ENCODE measurements around the gene SPO11.

SPO11 gene

GRCh38 chr20:57378107-57378506 lies 48.5 kb downstream of the SPO11 start:
- no peak for DNase-seq

DNA sequence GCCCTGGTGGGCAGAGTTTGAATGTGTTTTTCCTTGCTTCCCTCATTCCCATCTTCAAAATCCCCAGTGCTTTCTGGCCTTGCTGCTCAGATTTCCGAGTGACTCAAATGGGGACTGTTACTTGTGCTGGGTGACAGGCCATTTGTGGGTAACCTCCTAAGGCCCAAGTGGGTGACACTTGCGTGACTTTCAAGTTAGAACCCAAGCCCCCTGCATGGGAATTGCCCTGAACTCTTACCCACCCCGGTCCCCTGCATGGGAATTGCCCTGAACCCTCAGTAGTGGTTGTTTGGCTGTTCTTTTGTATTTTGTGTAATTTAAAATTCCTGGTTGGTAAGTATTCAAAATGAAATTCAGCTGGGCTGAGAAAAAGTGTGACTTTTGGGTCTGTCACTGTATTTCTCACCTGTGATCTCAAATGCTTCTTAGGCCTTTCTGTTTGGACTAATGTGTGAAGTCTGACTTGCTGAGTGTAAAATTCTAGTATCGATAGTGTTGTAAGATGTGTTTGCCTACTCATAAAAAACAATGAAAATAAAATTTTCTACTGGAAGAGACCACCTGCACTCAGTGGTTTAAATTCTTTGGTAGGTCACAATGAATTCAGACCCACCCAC lies 49.2 kb downstream of the SPO11 start:
- no peak for DNase-seq

DNA sequence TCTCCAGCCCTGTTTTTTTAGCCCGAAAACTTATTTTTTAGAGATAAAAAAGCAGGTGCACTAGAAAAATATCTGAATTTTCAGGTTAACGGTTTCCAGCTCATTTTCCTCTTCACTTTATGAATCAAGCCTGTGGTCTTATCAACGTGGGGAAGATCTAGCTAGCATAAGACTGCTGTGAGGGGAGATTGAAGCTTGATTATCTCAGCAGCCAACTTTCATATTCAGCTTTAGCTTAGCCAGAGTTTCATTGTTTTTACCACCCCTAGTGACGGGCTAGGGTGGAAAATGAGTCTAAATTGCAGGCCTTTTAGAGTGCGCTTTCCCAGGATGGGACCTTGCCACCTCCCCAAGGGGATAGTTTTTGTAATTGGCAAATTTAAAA lies 49.7 kb downstream of the SPO11 start:
- DNase-seq, result no peak

GRCh38 chr20:57380081-57380750 lies 50.6 kb downstream of the SPO11 start:
- no peak for DNase-seq

DNA sequence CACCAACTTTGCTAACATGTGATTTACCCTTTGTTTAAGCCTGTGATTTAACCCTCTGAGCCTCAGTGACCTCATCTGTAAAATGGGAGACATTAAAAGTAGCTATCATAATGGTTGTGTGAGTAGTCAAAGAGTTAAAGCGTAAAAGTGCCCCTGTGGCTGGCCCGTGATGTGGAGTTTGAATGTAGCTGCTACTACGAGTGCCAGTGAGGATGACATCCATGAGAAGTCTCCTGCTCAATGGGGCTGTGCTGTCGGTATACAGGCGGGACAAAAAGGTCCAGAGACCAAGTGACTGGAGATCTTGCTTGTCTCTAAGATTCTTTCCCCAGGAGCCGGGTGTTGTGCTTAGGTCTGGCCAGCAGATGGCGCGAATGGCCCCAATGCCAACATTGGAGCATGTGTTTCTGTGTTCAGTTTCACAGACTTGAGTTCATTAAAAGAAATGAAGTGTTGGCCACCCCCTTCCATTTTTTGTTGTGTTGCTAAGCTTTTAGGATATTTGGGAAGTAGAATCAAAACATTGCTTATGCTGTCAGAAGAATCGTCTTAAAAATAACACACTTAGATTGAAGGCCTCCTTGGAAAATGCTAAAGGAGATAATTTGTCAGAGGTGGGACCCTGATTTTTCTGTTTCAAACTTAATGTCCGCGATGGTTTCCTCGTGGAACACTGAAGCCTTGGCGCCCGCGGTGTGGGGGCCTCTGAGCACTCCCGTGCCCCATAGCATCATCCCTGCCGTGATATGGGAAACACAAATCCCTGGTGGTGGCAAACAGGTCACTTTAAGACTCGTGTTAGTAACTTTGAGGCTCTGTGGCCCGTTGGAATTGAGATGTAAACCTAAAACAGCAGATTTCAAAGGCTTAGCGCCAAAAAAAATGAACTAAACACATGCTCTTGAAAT lies 52.2 kb downstream of the SPO11 start:
- peak; percentile 53 for DNase-seq

GRCh38 chr20:57382516-57382915 lies 52.9 kb downstream of the SPO11 start:
- DNase-seq, result no peak

- no peak for DNase-seq
These were observed 54.1 kb downstream of the SPO11 start for GRCh38 chr20:57383447-57384347.

- no peak for DNase-seq
These were observed 54.9 kb downstream of the SPO11 start for GRCh38 chr20:57384486-57384885.

GRCh38 chr20:57384953-57385761 lies 55.6 kb downstream of the SPO11 start:
- no peak for DNase-seq

DNA sequence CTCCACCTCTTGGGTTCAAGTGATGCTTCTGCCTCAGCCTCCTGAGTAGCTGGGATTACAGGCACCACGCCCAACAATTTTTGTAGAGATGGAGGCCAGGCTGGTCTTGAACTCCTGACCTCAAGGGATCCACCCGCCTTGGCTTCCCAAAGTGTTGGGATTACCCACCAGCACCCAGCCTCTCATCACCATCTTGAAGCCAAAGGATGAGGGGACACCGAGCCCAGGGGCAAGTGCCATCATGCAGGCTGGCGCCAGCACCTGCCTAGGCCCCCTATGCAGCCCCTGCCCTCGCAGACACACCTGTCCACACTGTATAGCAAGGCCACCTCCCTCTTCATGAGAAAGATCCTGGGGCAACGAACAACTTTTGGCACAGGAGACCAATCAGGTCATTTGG lies 56.3 kb downstream of the SPO11 start:
- DNase-seq, result no peak

DNA sequence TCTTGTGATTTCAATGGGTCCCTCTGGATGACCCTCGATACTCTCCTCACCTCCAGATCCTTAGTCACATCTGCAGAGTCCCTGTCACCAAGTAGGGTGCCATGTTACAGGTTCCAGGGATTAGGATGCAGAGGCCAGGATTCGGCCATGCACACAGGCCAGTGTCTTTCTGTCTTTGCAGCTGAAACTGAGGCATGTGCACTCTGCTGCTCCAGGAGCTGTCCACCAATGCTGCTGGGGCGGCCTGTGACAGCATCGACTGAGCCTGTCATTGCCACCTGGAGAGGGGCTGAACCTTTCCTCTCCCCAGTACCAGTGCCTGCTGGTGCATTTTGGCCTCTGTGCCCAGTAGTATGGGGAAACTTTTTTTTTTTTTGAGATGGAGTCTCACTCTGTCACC lies 57.2 kb downstream of the SPO11 start:
- no peak for DNase-seq

DNA sequence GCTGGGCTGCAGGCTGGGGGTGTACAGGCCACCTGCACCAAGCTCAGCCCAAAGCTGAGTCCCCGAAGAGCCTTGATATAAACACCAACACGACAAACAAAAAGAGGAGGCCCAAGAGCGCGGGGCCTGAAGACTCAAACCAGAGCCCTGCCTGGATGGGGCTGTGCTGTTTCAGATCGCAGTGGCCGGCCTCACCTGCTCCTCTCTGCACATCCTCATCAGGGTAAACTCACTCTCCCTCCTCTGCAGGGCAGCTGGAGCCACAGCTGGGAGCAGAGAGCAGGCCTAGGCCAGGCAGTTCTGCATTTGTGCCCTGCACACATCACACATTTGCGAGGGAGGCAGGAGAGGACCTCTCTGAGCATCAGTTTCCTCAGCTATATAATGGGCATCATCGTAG lies 57.9 kb downstream of the SPO11 start:
- no peak for DNase-seq

DNA sequence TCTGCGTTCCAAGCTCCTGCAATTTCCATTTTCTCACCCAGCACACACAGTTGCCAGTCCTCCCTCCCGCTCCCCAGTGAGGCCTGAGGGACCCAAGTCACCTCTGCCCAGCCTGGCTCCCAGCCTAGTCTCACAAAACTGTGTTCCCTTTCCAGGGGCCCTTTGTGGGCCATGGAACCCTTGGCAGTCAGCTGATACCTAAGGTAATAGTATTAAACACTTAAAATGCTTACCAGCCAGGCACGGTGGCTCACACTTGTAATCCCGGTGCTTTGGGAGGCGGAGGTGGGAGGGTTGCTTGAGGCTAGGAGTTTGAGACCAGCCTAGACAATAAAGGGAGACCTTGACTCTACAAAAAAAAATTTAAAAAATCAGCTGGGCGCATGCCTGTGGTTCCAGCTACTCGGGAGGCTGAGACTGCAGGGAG lies 58.4 kb downstream of the SPO11 start:
- DNase-seq, result no peak

DNA sequence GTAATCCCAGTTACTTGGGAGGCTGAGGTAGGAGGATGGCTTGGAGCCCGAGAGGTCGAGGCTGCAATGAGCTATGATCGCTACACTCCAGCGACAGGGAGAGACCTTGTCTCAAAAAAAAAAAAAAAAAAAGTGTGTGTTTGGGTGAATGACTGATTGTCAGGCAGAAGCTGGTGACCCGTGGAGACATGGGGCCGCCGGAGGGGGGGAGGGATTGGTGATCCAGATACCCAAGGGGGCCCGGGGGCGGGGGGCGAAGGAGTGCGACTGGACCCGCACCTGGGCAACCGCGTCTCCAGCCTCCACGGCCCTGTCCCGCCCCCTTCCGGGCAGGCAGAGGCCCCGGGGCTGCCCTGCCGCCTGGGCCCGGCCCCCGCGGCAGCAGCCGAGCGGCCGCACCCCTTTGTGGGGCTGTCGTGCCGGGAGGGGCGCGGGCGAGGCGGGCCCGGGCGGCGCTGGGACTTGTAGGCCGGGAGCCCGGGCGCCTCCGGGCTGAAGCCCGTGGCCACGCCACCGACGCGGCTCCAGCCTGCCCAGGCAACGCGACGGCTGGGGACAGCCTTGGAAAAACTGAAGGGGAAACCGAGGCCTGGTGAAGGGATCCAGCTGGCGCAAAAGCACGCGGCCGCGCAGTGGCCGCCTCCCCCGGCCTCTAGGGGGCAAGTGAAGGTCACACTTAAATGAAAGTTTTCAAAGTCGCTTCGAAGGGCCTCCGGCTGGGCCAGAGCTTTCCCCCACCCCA lies 59.5 kb downstream of the SPO11 start:
- DNase-seq, result peak; percentile 66

GRCh38 chr20:57389695-57390603 lies 60.3 kb downstream of the SPO11 start:
- DNase-seq, result no peak

DNA sequence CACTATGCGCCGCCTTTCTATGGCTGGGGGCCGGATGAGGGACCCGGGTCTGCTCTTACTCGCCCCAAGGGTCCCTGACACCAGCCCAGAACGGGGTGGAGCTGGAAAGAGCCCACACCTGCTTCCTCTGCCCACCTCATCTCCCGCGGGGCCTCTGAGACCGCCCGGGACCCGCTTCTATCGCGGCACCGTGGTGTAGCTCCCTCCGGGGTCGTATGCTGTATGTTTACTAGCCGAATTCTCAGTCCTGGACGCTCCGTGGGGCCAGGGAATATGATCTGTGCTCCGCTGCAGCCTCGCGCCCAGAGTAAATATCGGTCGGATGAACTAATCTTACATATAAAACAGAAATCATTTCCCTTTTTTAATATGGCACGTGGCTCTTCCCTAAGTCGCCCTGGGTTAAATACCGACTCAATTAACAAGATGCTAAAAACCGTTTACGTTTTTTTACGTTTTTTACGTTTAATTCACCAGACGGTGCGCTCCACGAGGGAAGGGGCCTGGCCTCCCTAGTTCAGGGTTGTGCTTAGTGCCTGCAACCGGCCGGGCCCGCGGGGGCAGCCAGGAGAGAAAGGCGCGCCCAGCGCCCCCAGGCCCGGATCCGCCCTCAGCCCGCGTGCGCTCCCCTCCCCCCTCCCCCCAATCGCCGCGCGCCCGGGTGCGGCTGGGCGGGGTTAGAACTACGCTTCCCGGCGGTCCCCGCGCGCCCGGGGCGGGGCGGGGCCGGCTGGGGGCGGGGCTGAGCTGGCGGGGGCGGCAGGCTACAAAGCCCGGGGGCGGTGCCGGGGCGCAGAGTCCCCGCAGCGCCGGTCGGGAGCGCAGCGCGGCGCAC lies 61.2 kb downstream of the SPO11 start, which contains the start of gene RBM38:
Gene RBM38, plus strand, starts transcription at position 793 of the 835 bp plus-strand sequence. CDS start 186 bp downstream, outside the sequence.
- peak; percentile 77 for DNase-seq

DNA sequence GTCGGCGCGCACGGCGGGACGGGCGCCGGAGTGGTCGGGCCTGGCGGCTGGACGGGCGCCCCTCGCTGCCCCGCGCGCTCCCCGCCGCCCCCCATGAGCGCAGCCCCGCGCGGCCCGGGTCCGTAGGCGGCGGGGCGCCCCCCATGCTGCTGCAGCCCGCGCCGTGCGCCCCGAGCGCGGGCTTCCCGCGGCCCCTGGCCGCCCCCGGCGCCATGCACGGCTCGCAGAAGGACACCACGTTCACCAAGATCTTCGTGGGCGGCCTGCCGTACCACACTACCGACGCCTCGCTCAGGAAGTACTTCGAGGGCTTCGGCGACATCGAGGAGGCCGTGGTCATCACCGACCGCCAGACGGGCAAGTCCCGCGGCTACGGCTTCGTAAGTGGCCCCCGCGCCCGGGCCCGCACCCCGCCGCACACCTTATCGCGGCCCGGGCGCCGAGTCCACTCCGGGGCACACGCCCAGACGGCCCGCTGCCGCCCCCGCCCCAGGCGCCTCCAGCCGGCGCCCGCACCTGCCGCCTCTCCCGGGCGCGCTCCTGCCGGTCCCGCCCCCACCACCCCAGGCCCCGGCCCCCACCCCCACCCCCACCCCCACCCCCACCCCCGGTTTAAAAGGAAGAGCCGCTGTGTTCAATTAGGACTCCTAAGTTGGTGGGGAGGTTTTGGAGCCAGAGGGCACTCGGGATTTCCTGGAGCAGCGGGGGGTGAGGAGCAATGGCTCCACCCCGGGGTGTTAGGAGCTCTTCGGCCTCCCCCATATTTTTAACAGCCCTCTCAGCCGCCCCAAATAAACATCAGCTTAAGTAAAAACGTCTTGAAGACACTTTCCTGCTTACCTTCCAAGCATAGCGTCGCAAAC lies 62.1 kb downstream of the SPO11 start:
- DNase-seq, result no peak

Data from fibroblast of skin of abdomen (primary cell).